ENCODE measurements around the gene TDO2.
"Not testable (repeated sequence)": the region's sequence is repeated elsewhere in the genome, so short reads cannot be mapped to it uniquely, and the experiment has no call there.

Gene TDO2

DNA sequence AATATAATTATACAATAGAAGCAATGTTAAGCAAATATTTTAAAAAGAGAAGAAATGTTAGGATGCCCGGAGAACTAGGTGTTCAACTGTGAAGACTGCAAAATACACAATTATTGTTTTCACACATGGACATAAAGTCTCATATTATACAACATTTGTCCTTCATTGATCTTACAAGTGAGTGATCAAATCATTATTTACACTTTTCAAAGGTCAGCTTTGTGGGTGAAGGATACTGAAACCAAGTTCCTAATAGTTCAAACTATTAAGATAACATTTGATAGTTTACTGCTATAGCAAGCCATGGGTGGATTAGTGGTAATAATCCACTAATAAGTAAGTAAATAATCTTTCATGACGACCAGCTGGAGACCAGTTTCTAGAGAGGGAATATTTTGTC lies 26.8 kb downstream of the TDO2 start:
- peaks cover 48% of the 10 kb centered on the region for H3K36me3 Mint-ChIP-seq (ENCODE audit: low read depth)
- no peaks in the 10 kb centered on the region for H3K27me3 Mint-ChIP-seq
- H3K4me3 Mint-ChIP-seq = no peak overlapping the region
- no peaks in the 10 kb centered on the region for H3K4me1 Mint-ChIP-seq (ENCODE audit: low read depth)
- H3K27ac Mint-ChIP-seq = no peak overlapping the region
- H3K9me3 Mint-ChIP-seq = peaks cover 8% of the 10 kb centered on the region
- DNase-seq = no peak

DNA sequence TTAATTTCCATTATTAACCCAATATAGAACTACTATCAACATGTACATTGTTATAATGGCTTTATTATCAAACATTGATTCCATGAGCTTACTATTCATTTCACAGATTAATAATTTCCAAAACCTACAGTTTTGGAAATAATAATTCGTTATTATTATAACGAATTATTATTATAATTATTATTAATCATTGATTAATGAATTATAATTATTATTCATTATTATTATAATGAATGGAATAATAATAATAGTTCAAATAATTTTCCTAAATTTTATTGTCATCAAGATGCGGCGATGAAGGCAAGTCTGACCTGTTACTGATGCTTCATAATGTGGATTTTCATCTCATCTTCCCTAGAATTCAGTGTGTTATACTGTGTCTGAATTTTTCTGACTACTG lies 28.1 kb downstream of the TDO2 start:
- peaks cover 45% of the 10 kb centered on the region for H3K36me3 Mint-ChIP-seq (ENCODE audit: low read depth)
- no peak for DNase-seq
- H3K9me3 Mint-ChIP-seq = peaks cover 8% of the 10 kb centered on the region
- no peaks in the 10 kb centered on the region for H3K27me3 Mint-ChIP-seq
- no peak overlapping the region for H3K27ac Mint-ChIP-seq
- H3K4me1 Mint-ChIP-seq (ENCODE audit: low read depth) = no peaks in the 10 kb centered on the region
- no peak overlapping the region for H3K4me3 Mint-ChIP-seq

DNA sequence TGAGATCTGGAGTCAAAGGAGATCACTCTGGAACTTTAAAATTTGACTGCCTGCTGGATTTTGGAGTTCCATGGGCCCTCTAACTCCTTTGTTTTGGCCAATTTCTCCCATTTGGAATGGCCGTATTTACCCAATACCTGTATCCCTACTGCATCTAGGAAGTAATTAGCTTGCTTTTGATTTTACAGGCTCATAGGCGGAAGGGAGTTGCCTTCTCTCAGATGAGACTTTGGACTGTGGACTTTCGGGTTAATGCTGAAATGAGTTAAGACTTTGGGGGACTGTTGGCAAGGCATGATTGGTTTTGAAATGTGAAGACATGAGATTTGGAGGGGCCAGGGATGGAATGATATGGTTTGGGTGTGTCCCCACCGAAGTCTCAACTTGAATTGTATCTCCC lies 31.1 kb downstream of the TDO2 start:
- not testable (repeated sequence) for H3K4me3 Mint-ChIP-seq; H3K27me3 Mint-ChIP-seq; H3K4me1 Mint-ChIP-seq (ENCODE audit: low read depth); H3K9me3 Mint-ChIP-seq; H3K27ac Mint-ChIP-seq; DNase-seq
- H3K36me3 Mint-ChIP-seq (ENCODE audit: low read depth) = peaks cover 45% of the 10 kb centered on the region

GRCh38 chr4:155935389-155935986 lies 32.0 kb downstream of the TDO2 start:
- Mint-ChIP-seq H3K4me3 (no peak overlapping the region), H3K36me3 (ENCODE audit: low read depth) (peaks cover 45% of the 10 kb centered on the region), H3K4me1 (ENCODE audit: low read depth) (no peaks in the 10 kb centered on the region), H3K27ac (no peak overlapping the region), H3K27me3 (no peaks in the 10 kb centered on the region), H3K9me3 (peaks cover 5% of the 10 kb centered on the region)
- no peak for DNase-seq

DNA sequence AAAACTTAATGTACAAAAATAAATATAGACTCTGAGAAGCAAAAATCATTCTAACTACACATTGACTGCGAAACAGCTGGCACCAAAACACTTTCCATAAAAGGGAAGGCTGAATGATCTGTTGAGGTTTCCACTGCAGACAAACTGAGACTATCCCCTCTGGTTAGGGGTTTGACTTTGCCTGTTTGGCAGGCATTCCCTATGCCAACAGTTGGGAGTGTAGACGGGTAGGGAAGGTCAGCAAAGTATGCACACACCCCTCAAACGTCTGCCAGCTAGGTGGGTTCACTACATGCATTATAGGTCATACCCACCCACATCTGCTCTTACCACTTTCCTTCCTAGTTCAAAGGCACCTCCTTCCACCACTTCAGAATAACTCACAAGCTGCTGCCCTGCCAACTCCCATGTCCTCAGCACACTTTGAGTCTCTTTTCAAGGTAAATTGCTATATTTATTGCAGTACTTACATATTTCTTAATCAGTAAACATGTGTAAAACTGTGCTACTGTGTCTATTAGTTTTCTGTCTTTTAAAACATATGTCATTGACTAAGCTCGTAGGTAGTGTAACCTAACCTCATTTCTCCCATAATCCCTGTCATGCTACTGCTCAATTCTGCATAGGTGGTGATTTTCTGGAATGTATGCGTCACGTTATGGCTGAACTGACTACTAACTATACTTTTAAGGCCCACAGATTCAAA lies 37.7 kb downstream of the TDO2 start:
- Mint-ChIP-seq H3K4me1 (ENCODE audit: low read depth) (no peaks in the 10 kb centered on the region), H3K4me3 (no peak overlapping the region), H3K36me3 (ENCODE audit: low read depth) (peaks cover 42% of the 10 kb centered on the region)

DNA sequence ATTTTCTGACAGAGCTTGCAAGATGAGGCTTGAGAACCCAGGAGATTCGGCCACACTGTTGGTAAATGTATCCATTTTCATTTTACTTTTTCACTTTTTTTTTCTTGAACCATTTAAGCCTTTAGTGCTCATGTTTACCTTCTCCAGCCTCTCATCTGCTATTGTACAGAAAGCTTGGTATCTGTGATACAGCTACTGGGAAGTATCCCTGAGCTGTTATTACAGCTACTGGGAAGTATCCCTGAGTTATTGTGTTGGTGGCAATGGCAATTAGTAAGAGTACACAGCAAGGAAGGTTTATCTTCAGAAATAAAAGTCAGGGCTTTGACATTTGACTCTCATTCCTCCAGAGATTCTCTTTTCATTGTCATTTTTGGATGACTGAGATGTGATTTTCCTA lies 38.3 kb downstream of the TDO2 start:
- H3K27me3 Mint-ChIP-seq = no peaks in the 10 kb centered on the region
- DNase-seq = no peak
- peaks cover 38% of the 10 kb centered on the region for H3K36me3 Mint-ChIP-seq (ENCODE audit: low read depth)
- H3K27ac Mint-ChIP-seq = no peak overlapping the region
- H3K4me1 Mint-ChIP-seq (ENCODE audit: low read depth) = no peaks in the 10 kb centered on the region
- no peaks in the 10 kb centered on the region for H3K9me3 Mint-ChIP-seq
- no peak overlapping the region for H3K4me3 Mint-ChIP-seq

More for the DNA sequence above, 37.7 kb downstream of the TDO2 start:
- DNase-seq = no peak
- H3K9me3 Mint-ChIP-seq = no peaks in the 10 kb centered on the region
- H3K27me3 Mint-ChIP-seq = no peaks in the 10 kb centered on the region
- H3K27ac Mint-ChIP-seq = peak overlapping the region; percentile 4

GRCh38 chr4:155943605-155944291 lies 40.3 kb downstream of the TDO2 start:
- peaks cover 25% of the 10 kb centered on the region for H3K36me3 Mint-ChIP-seq (ENCODE audit: low read depth)
- no peaks in the 10 kb centered on the region for H3K27me3 Mint-ChIP-seq
- H3K27ac Mint-ChIP-seq = no peak overlapping the region
- no peak overlapping the region for H3K4me3 Mint-ChIP-seq
- no peak for DNase-seq
- H3K4me1 Mint-ChIP-seq (ENCODE audit: low read depth) = no peaks in the 10 kb centered on the region
- no peaks in the 10 kb centered on the region for H3K9me3 Mint-ChIP-seq

DNA sequence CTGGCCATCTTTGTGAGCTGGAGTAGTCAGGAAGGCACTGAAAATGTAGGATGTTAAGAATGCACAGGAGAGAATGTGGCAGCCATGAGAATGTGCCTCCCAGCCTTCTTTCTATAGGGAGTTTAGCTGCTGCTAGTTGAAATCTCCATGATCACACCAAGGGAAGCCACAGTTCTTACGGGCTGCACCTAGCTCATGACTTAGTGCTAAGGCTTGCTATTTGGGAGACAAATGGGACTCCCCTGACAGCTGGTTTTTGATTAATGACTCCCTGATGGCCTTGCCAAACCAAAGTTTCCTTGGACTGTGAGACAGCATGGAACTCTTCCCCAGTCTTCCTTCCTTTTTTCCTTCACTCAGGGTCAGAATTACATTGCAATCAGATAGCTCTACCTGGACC lies 41.0 kb downstream of the TDO2 start:
- Mint-ChIP-seq H3K9me3 (no peaks in the 10 kb centered on the region), H3K27me3 (no peaks in the 10 kb centered on the region), H3K36me3 (ENCODE audit: low read depth) (peaks cover 23% of the 10 kb centered on the region), H3K4me3 (no peak overlapping the region), H3K4me1 (ENCODE audit: low read depth) (no peaks in the 10 kb centered on the region), H3K27ac (no peak overlapping the region)
- no peak for DNase-seq

- Mint-ChIP-seq H3K27me3 (no peaks in the 10 kb centered on the region), H3K4me1 (ENCODE audit: low read depth) (peaks cover 1% of the 10 kb centered on the region), H3K27ac (no peak overlapping the region), H3K9me3 (no peaks in the 10 kb centered on the region), H3K36me3 (ENCODE audit: low read depth) (peaks cover 7% of the 10 kb centered on the region), H3K4me3 (no peak overlapping the region)
- no peak for DNase-seq
Measured at GRCh38 chr4:155946486-155946885, 43.0 kb downstream of the TDO2 start.

DNA sequence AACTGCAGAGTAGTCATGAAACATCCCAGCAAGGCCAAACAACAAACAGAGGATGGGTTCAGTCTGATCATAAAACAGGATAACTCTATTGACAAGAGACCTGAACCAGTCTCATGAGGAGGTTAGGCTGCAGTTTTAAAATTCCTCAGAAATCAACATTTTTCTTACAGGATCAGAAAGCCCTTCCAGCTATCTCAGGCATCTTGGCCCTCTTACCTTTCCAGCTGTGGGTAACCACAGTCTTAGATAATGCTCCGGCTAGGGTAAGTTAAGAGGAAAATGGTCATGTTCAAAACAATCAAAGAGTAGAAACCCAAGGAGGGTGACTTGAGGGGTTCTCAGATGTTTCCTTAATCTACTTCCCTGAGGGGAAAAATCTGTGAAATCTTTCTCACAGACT lies 45.0 kb downstream of the TDO2 start:
- no peak for DNase-seq
- Mint-ChIP-seq H3K9me3 (no peaks in the 10 kb centered on the region), H3K4me1 (ENCODE audit: low read depth) (peaks cover 13% of the 10 kb centered on the region), H3K27me3 (no peaks in the 10 kb centered on the region), H3K27ac (no peak overlapping the region), H3K4me3 (no peak overlapping the region), H3K36me3 (ENCODE audit: low read depth) (peaks cover 5% of the 10 kb centered on the region)

DNA sequence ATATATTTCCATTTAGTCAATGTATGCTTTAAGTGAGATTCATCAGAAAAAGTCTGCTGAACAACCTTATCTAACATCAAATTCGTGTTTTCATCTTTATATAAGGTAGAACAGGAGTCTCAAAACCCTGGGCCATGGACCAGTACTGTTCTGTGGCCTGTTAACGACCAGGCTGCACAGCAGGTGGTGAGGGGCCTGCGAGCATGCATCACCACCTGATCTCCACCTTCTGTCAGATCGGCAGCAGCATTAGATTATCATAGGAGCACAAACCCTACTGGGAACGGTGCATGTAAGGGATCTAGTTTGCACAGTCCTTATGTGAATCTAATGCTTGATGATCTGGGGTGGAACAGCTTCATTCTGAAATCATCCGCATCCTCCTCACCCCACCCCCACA lies 47.0 kb downstream of the TDO2 start:
- H3K36me3 Mint-ChIP-seq (ENCODE audit: low read depth) = peaks cover 5% of the 10 kb centered on the region
- H3K27me3 Mint-ChIP-seq = no peaks in the 10 kb centered on the region
- no peak overlapping the region for H3K4me3 Mint-ChIP-seq
- H3K9me3 Mint-ChIP-seq = no peaks in the 10 kb centered on the region
- peaks cover 21% of the 10 kb centered on the region for H3K4me1 Mint-ChIP-seq (ENCODE audit: low read depth)
- no peak overlapping the region for H3K27ac Mint-ChIP-seq
- no peak for DNase-seq

- no peak for DNase-seq
- H3K27ac Mint-ChIP-seq = peak overlapping the region; percentile 20
- H3K9me3 Mint-ChIP-seq = no peaks in the 10 kb centered on the region
- H3K4me3 Mint-ChIP-seq = peak overlapping the region; percentile 24
- H3K4me1 Mint-ChIP-seq (ENCODE audit: low read depth) = peaks cover 21% of the 10 kb centered on the region
- H3K27me3 Mint-ChIP-seq = no peaks in the 10 kb centered on the region
- peaks cover 5% of the 10 kb centered on the region for H3K36me3 Mint-ChIP-seq (ENCODE audit: low read depth)
Measured at GRCh38 chr4:155952501-155952901, 49.0 kb downstream of the TDO2 start.

GRCh38 chr4:155953151-155954117 lies 49.9 kb downstream of the TDO2 start, which contains the start of gene CTSO:
Gene CTSO, minus strand, starts transcription at chr4:155953866. Its CDS starts 19 bp downstream, at chr4:155953847.
- Mint-ChIP-seq H3K27me3 (no peaks in the 10 kb centered on the region), H3K9me3 (no peaks in the 10 kb centered on the region), H3K4me3 (peak within 1 kb of the TSS; percentile 94), H3K4me1 (ENCODE audit: low read depth) (peaks cover 21% of the 10 kb centered on the region), H3K36me3 (ENCODE audit: low read depth) (peaks cover 5% of the 10 kb centered on the region), H3K27ac (peak within 1 kb of the TSS; percentile 100)
- peak; percentile 84 for DNase-seq

GRCh38 chr4:155954118-155954685 lies 50.7 kb downstream of the TDO2 start:
- H3K27me3 Mint-ChIP-seq = peaks cover 5% of the 10 kb centered on the region
- H3K4me3 Mint-ChIP-seq = peak overlapping the region; percentile 94
- H3K36me3 Mint-ChIP-seq (ENCODE audit: low read depth) = peaks cover 5% of the 10 kb centered on the region
- H3K4me1 Mint-ChIP-seq (ENCODE audit: low read depth) = peaks cover 21% of the 10 kb centered on the region
- no peak for DNase-seq
- peak overlapping the region; percentile 100 for H3K27ac Mint-ChIP-seq
- H3K9me3 Mint-ChIP-seq = no peaks in the 10 kb centered on the region
